Urothelium cell line (cell line): ENCODE data around the gene ZP3.
A peak's percentile ranks its signal among the peaks of the same experiment; 100 is the strongest.
"Not testable (repeated sequence)": the region's sequence is repeated elsewhere in the genome, so short reads cannot be mapped to it uniquely, and the experiment has no call there.

Experiments used
- DNase-seq: peaks from one replicate; pipeline ENCODE4 v3.0.0; 2011; ENCODE audit warnings: low spot score, mixed read lengths
- FAIRE-seq: peaks from 2 replicates; lab custom pipeline; 2011; peaks lifted over from hg19 to GRCh38; lab: Jason Lieb, UNC

The ZP3 gene

DNA sequence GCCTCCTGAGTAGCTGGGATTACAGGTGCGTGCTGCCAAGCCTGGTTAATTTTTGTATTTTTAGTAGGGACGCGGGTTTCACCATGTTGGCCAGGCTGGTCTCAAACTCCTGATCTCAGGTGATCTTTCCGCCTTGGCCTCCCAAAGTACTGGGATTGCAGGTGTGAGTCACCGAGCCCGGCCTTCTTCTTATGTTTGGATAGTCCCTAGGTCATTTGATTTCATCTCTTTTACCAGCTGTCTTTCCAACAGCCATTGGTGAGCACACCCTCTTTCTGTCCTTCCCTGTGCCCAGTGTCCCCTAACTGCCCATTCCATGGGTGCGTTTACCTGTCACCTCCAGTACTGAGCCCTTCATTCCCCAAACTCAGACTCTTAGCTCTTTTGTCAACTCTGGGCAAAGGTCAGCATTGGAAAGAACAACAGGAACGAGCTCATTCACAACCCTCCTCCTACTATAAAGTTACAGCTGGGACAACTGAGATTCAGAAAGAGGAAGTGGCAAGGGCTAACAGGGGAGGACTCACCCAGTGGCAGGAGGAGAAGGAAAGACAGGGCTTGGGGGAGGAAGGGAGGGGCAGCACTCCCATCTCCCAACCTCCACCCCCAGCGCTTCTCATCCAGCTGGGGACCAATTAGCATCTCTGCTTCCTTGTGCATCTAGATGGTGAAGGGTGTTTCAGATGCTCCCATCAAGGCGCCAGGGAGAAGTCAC is 20.8 kb upstream of the ZP3 start:
- DNase-seq (no peak), FAIRE-seq (no peak)

DNA sequence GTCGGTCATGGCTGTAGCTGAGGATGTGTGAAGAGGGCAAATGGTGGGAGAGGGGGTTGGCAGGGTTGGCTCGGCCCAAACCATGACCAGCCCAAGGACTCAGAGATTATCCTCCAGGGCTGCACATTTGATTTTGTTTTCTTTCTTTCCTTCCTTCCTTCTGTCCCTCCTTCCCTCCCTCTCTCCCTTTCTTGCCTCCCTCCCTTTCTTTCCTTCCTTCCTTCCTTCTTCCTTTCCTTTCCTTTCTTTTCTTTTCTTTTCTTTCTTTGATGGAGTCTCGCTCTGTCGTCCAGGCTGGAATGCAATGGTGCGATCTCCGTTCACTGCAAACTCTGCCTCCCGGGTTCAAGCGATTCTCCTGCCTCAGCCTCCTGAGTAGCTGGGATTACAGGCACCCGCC is 19.0 kb upstream of the ZP3 start:
- DNase-seq (no peak), FAIRE-seq (no peak)

DNA sequence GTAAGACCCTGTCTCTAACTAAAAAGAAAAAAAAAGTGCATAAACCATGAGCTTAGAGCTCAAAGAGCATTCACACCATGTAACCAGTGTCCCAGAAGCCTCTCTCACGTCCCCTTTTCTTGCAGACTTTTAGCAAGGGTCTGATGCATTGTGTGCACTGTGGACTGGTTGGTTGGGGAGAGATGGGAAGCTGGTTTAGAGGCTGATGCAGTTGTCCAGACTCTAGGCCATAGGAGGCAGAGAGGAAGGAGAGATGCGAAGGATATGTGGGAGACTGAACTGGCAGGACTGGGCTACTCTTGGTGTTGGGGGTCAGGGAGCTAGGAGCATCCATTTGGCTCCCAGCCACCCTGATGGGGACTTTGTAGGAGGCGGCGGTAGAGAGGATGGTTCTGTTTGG is 17.0 kb upstream of the ZP3 start:
- FAIRE-seq (no peak), DNase-seq (no peak)

DNA sequence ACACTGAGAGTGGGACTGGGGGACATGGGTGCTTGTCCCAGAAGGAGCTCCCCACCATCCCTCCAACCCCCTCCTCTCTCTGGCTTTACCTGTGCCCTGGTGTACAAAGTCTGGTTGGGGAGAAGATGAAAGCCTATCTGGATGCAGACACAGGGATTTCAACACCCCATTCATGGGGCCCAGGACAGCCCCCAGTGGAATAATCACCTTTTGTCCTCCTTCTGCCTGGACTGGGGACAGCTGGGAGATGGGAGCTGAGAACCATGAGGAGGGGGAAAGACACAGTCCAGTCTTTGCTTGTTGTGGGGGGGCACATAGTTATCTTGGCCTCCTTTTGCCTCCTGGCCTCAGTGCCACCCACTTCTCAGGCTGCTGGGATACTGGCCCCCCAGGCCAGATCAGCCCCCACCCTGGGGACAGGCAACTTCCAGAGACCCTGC is 16.6 kb upstream of the ZP3 start:
- FAIRE-seq (no peak), DNase-seq (no peak)

DNA sequence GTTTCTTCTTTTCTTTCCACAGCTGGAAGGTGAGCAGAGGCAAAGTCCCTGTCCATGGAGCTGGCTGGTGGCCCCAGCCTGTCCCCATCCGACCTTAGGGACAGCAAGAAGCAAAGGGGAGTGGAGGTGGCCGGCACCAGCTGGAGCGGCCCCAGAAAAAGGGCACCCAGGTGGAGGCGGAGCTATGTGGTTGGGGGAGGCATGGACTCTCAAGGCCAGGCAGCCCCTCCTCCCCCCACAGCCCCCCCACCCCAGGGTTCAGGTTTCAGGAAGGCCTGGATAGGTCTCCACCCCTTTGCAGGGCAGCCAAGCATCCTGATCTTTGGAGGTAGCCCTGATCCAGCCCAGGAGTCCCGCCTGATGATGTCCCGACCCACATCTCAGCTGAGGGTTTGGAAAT is 15.2 kb upstream of the ZP3 start, which contains the start of gene SSC4D:
TSS of gene SSC4D (minus strand) at position 161 of the 400 bp plus-strand sequence. CDS start 5,258 bp downstream, outside the sequence.
- FAIRE-seq (no peak), DNase-seq (peak; percentile 86)

DNA sequence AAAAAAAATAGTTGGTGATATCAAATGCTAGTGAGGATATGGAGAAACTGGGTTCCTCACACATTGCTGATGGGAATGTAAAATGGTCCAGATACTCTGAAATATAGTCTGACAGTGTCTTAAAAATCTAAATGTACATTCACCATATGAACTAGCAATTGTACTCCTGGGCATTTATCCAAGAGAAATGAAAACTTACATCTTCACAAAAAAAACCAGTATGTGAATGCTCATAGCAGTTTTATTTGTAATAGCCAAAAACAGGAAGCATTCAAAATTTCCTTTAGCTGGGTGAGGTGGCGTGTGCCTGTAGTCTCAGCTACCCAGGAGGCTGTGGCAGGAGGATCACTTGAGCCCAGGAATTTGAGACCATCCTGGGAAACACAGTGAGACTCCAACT is 13.1 kb upstream of the ZP3 start:
- no peak for DNase-seq
- no peak for FAIRE-seq

DNA sequence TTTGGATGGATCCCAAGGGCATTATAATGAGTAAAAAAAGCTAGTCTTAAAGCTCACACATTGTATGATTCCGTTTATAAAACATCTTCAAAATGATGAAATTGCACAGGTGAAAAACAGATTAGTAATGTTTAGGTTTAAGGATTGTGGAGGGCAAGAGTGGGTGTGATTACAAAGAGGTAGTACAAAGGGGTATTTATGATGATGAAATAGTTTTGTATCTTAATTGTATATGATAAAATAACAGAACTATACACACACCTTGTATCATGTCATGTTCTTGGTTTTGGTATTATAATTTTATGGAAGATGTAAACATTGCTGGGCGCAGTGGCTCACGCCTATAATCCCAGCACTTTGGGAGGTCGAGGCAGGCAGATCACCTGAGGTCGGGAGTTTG is 12.5 kb upstream of the ZP3 start:
- DNase-seq = no peak
- no peak for FAIRE-seq

DNA sequence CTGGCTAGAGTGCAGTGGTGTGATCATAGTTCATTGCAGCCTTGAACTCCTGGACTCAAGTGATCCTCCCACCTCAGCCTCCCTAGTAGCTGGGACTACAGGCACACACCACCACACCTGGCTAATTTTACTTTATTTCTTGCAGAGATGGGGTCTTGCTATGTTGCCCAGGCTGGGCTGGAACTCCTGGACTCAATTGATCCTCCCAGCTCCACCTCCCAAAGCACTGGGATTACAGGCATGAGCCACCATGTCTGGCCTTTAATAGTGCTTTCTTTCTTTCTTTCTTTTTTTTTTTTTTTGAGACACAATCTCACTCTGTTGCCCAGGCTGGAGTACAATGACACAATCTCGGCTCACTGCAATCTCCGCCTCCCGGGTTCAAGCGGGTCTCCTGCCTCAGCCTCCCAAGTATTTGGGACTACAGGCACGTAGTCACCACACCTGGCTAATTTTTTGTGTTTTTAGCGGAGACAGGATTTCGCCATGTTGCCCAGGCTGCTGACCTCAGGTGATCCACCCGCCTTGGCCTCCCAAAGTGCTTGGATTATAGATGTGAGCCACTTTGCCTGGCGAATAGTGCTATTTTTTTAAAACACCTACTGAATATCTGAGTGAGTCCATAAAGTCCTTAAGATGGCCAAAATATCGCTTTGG is 7.0 kb upstream of the ZP3 start:
- not testable (repeated sequence) for DNase-seq, FAIRE-seq

DNA sequence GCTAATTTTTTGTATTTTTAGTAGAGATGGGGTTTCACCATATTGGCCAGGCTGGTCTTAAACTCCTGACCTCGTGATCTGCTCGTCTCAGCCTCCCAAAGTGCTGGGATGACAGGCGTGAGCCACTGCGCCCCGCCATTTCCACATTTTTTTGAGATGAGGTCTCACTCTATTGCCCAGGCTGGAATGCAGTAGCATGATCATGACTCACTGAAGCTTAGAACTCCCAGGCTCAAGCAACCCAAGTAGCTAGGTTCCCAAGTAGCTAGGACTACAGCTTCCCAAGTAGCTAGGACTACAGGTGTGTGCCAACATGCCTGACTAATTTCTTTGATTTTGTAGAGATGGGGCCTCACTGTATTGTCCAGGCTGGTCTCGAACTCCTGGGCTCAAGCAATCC is 3.7 kb upstream of the ZP3 start:
- FAIRE-seq = not testable (repeated sequence)
- DNase-seq = peak; percentile 53

DNA sequence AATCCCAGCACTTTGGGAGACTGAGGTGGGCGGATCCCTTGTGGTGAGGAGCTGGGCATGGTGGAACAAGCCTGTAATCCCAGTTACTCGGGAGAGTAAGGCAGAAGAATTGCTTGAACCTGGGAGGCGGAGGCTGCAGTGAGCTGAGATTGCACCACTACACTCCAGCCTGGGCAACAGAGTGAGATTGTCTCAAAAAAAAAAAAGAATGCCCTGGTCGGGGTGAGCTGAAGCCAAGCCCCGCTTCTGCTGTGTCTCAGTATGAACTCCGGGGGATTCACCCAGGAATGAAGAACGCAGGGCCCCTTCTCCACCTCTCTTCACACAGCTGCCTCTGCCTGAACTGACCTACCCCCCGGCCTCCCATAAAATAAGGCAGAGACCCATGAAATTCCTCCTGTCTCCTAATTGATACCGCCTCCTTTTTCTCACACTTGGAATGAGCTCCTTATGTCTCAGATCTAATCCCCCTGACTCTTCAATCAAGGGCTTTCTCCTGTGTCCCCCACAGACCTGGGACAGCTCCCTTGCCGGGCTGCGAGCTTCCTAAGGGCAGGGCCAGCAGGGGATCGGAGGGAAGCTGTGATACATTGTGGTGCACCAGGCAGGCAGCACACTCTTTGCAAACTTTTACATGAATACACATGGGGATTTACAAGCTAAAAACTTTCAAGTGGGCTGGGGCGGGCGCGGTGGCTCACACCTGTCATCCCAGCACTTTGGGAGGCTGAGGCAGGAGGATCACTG is 911 bp upstream of the ZP3 start:
- DNase-seq = peak; percentile 44
- no peak for FAIRE-seq

DNA sequence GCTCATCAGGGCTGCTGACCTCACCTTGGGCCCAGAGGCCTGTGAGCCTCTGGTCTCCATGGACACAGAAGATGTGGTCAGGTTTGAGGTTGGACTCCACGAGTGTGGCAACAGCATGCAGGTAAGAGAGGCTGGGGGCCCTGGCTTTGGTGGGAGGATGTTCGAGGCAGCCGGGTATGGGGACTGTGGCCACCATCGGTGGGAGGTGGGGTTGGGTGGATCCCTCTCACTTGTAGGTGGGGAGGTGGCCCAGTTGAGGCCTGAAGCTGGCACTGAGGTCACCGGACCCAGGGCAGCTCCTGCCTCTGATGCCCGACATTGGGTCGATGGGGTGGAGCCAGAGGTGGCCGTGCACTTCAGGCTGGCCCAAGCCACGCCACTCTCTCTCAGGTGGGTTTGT is 406 bp downstream of the ZP3 start:
- FAIRE-seq = no peak

DNA sequence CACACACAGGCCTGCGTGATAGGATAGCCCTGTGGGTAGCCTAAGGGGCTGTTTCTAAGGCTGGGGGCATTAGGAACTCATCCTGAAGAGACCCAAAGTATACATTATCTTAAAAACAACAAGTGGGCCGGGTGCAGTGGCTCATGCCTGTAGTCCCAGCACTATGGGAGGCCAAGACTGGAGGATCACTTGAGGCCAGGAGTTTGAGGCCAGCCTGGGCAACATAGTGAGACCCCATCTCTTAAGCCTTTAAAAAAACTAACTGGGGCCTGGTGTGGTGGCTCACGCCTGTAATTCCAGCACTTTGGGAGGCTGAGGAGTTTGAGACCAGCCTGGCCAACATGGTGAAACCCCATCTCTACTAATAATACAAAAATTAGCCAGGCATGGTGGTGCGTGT is 808 bp downstream of the ZP3 start:
- DNase-seq = not testable (repeated sequence)

More for the DNA sequence above, 406 bp downstream of the ZP3 start:
- no peak for DNase-seq

DNA sequence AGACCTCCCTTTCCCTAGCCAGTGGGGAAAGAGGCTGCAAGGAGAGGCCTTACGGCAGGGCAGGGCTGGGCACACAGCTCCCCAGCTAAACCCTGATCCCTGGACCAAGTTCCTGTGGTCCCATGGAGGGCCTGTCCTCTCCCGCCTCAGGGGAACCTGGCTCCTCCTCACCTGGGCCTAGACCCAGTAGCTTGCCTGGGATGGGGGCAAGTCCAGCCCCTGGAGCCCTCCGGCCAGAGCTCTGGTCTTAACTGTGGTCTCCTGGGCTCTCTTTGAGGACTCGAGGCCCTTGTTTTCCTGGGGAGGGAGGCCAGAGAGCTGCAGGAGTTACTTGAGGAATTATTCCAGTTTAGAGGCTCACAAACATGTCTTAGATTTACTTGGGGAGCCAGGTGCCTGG is 1.5 kb downstream of the ZP3 start:
- no peak for FAIRE-seq
- no peak for DNase-seq

More for the DNA sequence above, 808 bp downstream of the ZP3 start:
- not testable (repeated sequence) for FAIRE-seq

DNA sequence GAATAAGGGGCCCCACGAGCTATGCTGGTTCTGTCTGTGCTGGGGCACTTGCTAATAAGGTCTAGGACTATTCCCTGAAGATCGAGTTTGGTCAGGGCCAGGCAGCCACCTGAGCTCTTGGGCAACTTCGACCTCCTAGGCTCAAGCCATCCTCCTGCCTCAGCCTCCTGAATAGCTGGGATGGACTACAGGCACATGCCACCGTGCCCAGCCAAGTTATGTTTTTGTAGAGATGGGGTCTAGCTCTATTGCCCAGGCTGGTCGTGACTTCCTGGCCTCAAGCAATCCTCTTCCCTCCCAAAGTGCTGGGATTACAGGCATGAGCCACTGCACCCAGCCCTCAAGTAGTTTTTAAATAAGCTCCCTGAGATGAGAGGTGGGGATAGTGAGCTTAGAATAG is 2.9 kb downstream of the ZP3 start:
- no peak for DNase-seq
- no peak for FAIRE-seq

DNA sequence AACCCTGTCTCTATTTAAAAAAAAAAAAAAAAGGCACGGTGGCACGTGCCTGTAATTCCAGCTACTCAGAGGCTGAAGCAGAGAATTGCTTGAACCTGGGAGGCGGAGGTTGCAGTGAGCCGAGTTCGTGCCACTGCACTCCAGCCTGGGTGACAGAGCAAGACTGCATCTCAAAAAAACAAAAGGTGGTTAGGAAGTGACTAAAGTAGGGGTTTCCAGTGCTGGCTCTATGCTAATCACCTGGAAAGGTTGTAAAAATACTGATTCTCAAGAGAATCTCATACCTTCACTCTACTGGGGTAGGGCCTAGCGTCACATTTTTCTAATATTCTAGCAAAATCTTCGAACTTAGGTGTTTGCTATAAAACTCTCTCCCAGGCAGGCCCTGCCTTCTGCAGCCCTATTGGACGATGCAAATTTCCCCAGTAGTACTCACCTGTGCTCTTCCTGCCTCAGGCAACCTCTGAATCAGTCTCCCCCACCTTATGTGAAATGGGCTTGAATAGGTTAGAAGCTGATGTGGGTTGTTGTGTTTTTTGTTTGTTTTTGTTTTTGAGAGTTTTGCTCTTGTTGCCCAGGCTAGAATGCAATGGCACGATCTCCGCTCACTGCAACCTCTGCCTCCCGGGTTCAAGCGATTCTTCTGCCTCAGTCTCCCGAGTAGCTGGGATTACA is 3.5 kb downstream of the ZP3 start:
- DNase-seq = no peak
- no peak for FAIRE-seq

DNA sequence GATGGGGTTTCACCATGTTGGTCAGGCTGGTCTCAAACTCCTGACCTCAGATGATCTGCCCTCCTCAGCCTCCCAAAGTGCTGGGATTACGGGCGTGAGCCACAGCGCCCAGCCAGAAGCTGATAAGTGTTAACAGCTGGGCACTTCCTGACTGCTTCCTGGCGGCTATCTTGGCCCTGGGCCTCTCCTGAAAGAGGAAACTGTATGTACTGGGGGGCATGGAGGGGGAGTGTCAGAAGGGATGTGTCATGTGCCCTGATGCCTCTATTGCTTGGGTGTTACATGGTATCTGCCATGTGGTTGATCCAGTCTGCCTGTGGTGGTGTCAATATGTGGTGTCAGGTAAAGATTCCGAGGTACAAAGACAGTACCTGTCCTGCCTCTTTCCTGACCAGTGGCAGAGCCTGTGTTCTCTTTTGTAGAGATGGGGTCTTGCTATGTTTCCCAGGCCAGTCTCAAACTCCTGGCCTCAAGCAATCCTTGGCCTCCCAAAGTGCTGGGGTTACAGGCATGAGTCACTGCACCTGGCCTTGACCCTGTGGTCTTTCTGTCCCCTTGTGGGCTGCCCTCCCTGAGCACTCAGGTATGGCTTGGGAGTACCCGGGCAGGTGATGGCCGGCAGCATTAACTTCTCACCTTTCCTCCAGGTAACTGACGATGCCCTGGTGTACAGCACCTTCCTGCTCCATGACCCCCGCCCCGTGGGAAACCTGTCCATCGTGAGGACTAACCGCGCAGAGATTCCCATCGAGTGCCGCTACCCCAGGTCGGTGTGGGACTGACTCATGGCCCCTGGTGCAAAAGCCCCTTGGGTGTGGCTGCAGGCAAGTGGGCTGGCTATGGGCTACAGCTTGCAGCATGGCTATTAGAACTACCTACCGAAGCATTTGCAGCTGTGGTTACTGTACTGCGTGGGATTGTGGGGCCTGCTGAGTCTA is 4.4 kb downstream of the ZP3 start:
- DNase-seq (no peak), FAIRE-seq (peak; percentile 81)

DNA sequence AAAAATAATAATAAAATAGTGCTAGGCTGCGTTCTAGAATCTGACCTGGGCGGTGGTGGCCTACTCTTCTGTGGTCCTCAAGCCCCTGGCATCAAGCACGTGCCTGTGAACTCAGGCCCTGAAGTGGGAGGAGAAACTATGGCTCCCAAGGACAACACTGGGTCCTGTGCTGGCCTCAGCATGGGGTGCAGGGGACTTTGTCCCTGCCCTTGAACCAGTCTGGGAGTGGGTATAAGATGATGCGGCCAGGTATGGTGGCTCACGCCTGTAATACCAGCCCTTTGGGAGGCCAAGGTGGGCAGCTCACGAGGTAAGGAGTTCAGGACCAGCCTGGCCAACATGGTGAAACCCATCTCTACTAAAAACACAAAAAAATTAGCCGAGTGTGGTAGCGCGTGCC is 5.5 kb downstream of the ZP3 start:
- FAIRE-seq = no peak
- no peak for DNase-seq

DNA sequence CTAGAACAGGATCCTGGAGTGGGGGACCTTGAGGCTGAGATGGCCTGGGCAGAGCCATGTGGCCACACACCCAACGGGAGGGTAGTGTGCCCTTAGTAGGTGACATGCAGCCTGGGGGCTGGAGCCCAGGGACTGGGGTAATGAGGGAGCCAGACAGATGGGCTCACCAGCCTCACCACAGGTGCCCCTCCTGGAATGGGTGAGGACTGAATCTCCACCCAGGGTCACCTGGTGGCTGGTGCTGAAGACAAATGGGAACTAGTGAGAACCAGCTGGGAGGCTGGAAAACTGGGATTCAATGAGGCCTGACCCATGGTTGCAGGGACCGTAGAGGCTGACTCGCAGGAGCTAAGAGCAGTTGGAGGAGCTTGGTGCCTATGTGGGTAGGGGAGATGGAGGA is 6.1 kb downstream of the ZP3 start:
- no peak for FAIRE-seq
- DNase-seq = no peak

DNA sequence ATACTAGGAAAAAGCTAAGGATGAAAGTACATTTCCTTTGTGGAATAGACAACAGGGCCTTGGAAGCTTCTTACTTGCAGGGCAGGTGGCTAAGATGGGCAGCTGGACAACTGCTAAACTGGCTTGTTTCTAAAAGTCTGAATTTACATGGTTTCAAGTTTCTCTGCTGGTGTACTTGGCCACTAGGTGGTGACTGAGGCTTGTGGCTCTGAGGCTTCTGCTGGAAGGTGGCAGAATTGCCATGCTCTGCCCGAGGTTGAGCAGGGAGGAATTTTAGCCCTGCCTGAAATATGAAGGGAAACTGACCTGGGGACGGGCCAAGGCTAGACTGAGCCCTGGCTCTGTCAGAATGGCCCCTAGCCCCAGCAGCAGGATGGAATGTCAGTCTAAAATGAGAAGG is 13.1 kb downstream of the ZP3 start:
- peak; percentile 32 for FAIRE-seq
- DNase-seq = not testable (repeated sequence)
